HG03095 (cell line): ENCODE measurements around the gene DUOX2.

Experiments used
- ATAC-seq: cut with Tn5 transposase; IDR thresholded peaks from one replicate; pipeline ENCODE4 v1.9.1; 2021; ENCODE audit warnings: moderate library complexity; ENCODE audit not compliant: unreplicated experiment

The DUOX2 gene

GRCh38 chr15:45114076-45114750, at the start of gene DUOX2, which contains the start of gene DUOXA2:
TSS of gene DUOX2 (minus strand) at chr15:45114172. CDS start at chr15:45113411, 761 bp downstream.
TSS of gene DUOXA2 (plus strand) at chr15:45114326. CDS start at chr15:45114606, 280 bp downstream.
- no peak for ATAC-seq

GRCh38 chr15:45163508-45163856, 49.5 kb upstream of the DUOX2 start:
- no peak for ATAC-seq

GRCh38 chr15:45162771-45163507, 49.0 kb upstream of the DUOX2 start:
- no peak for ATAC-seq

- no peak for ATAC-seq
These were observed 47.7 kb upstream of the DUOX2 start for GRCh38 chr15:45161666-45162065.

GRCh38 chr15:45157974-45158373, 44.0 kb upstream of the DUOX2 start:
- ATAC-seq: no peak

- no peak for ATAC-seq
These were observed 42.9 kb upstream of the DUOX2 start for GRCh38 chr15:45156744-45157455.

- ATAC-seq: no peak
These were observed 41.8 kb upstream of the DUOX2 start for GRCh38 chr15:45155739-45156138.

GRCh38 chr15:45151998-45152828, 38.2 kb upstream of the DUOX2 start:
- ATAC-seq: no peak

- ATAC-seq: no peak
These were observed 37.0 kb upstream of the DUOX2 start for GRCh38 chr15:45150997-45151396.

GRCh38 chr15:45150481-45150880, 36.5 kb upstream of the DUOX2 start:
- ATAC-seq: no peak

GRCh38 chr15:45149060-45149459, 35.1 kb upstream of the DUOX2 start:
- no peak for ATAC-seq

- ATAC-seq: no peak
These were observed 34.4 kb upstream of the DUOX2 start for GRCh38 chr15:45148076-45149059.

- ATAC-seq: no peak
These were observed 33.6 kb upstream of the DUOX2 start for GRCh38 chr15:45147606-45148005.

- no peak for ATAC-seq
These were observed 32.4 kb upstream of the DUOX2 start for GRCh38 chr15:45146405-45146804.

- ATAC-seq: no peak
These were observed 30.8 kb upstream of the DUOX2 start for GRCh38 chr15:45144775-45145174.

GRCh38 chr15:45143946-45144345, 30.0 kb upstream of the DUOX2 start:
- no peak for ATAC-seq

- no peak for ATAC-seq
These were observed 29.1 kb upstream of the DUOX2 start for GRCh38 chr15:45143056-45143455.

- no peak for ATAC-seq
These were observed 27.4 kb upstream of the DUOX2 start for GRCh38 chr15:45141386-45141785.

GRCh38 chr15:45140557-45141250, 26.7 kb upstream of the DUOX2 start:
- ATAC-seq: no peak
